HepG2 (cell line): ENCODE data around the gene SLC5A10. TPM values are rescaled to one million over a fixed set of nuclear protein-coding genes. Genes with fewer than 3 reads are reported as not detected.

Source experiments
- ARNT ChIP-seq: fragments of 450-650 bp; IDR thresholded peaks from 2 replicates; pipeline ENCODE4 v1.6.1; 2017
- BHLHE40 ChIP-seq: IDR thresholded peaks from 2 replicates; pipeline ENCODE4 v1.6.1; 2011; ENCODE audit warnings: low read length, improper control_type of control experiment
- BRD4 ChIP-seq: sonication (generic); formaldehyde crosslinking; IDR thresholded peaks from 2 replicates; pipeline ENCODE4 v1.4.0; 2020; ENCODE audit warnings: missing genetic modification reagents
- EEA1 ChIP-seq: sonication (generic); formaldehyde crosslinking; IDR thresholded peaks from 2 replicates; pipeline ENCODE4 v1.5.1; 2020; ENCODE audit warnings: mild to moderate bottlenecking, missing genetic modification reagents, borderline replicate concordance
- EZH2 ChIP-seq: conservative IDR thresholded peaks from 2 replicates; pipeline ENCODE4 v1.6.1; 2012; ENCODE audit warnings: mild to moderate bottlenecking, low read depth, low read length, moderate library complexity
- FOXA1 ChIP-seq, 2 experiments: fragments of 450-650 bp in 1 of 2; sonication (generic) in 1 of 2; formaldehyde crosslinking in 1 of 2; IDR thresholded peaks; 2 replicates each; pipeline versions ENCODE4 v1.4.0 to v1.6.1; 2016 to 2020; ENCODE audit warnings: missing genetic modification reagents in 1 of 2
- FOXA3 ChIP-seq: IDR thresholded peaks from 2 replicates; pipeline ENCODE4 v1.6.1; 2016; ENCODE audit warnings: missing genetic modification reagents, missing compliant biosample characterization
- NR2F2 ChIP-seq: IDR thresholded peaks from 2 replicates; pipeline ENCODE4 v1.6.1; 2012; ENCODE audit warnings: low read depth, inconsistent platforms, borderline replicate concordance
- NRL ChIP-seq: sonication (generic); formaldehyde crosslinking; IDR thresholded peaks from 2 replicates; pipeline ENCODE4 v1.5.0; 2020; ENCODE audit warnings: missing genetic modification reagents, mild to moderate bottlenecking, moderate library complexity, borderline replicate concordance
- PHB2 ChIP-seq: fragments of 450-650 bp; IDR thresholded peaks from 2 replicates; pipeline ENCODE4 v1.6.1; 2018; ENCODE audit not compliant: partially characterized antibody
- POGZ ChIP-seq: sonication (generic); formaldehyde crosslinking; IDR thresholded peaks from 2 replicates; pipeline ENCODE4 v1.4.0; 2020; ENCODE audit warnings: mild to moderate bottlenecking, missing genetic modification reagents
- SMAD3 ChIP-seq: sonication (generic); formaldehyde crosslinking; IDR thresholded peaks from 2 replicates; pipeline ENCODE4 v1.4.0; 2020; ENCODE audit warnings: missing genetic modification reagents
- SRY ChIP-seq: sonication (generic); formaldehyde crosslinking; IDR thresholded peaks from 2 replicates; pipeline ENCODE4 v1.8.0; 2022; ENCODE audit warnings: mild to moderate bottlenecking, missing genetic modification reagents
- TBP ChIP-seq: sonication (generic); formaldehyde crosslinking; IDR thresholded peaks from 2 replicates; pipeline ENCODE4 v1.5.0; 2020; ENCODE audit warnings: missing genetic modification reagents
- ZBTB38 ChIP-seq: sonication (generic); formaldehyde crosslinking; IDR thresholded peaks from 2 replicates; pipeline ENCODE4 v1.5.1; 2020; ENCODE audit warnings: mild to moderate bottlenecking, missing genetic modification reagents
- ZBTB42 ChIP-seq: sonication (generic); formaldehyde crosslinking; IDR thresholded peaks from 2 replicates; pipeline ENCODE4 v1.5.0; 2020; ENCODE audit warnings: mild to moderate bottlenecking, missing genetic modification reagents
- ZNF230 ChIP-seq: sonication (generic); formaldehyde crosslinking; IDR thresholded peaks from 2 replicates; pipeline ENCODE4 v1.4.0; 2020; ENCODE audit warnings: mild to moderate bottlenecking, missing genetic modification reagents
- ZNF546 ChIP-seq: sonication (generic); formaldehyde crosslinking; conservative IDR thresholded peaks from 2 replicates; pipeline ENCODE4 v1.8.1; 2023; ENCODE audit warnings: mild to moderate bottlenecking, missing genetic modification reagents
- ZNF577 ChIP-seq: sonication (generic); formaldehyde crosslinking; IDR thresholded peaks from 2 replicates; pipeline ENCODE4 v1.4.0; 2020; ENCODE audit warnings: mild to moderate bottlenecking, low read depth, missing genetic modification reagents, borderline replicate concordance
- polyA plus RNA-seq, 8 experiments: library from polyadenylated mRNA; depleted of rRNA in 3 of 8; stranded (reverse) in 7 of 8; unstranded in 1 of 8; fragments of >200 nt; fragmentation: Illumina TruSeq in 4 of 8; extraction: Trizol in 4 of 8; gene quantifications; 2 replicates each; pipeline versions ENCODE4 v1.2.1 to v1.2.3, GENCODE V29; 2011 to 2016; ENCODE audit warnings: low read depth in 4 of 8, missing spikeins in 1 of 8, mixed read lengths in 1 of 8; ENCODE audit not compliant: insufficient read depth in 1 of 8
- total RNA-seq, 5 experiments: library from RNA; depleted of rRNA; stranded (reverse); fragments of >200 nt; fragmentation: Illumina TruSeq; extraction: Trizol; gene quantifications; 2 replicates each; pipeline ENCODE4 v1.2.3, GENCODE V29; 2016; ENCODE audit warnings: low read depth in 1 of 5
- TF ChIP-seq, protein P1 (sequence below): sonication (generic); formaldehyde crosslinking; IDR thresholded peaks from 2 replicates; pipeline ENCODE4 v1.5.0; 2020; ENCODE audit warnings: mild to moderate bottlenecking, missing genetic modification reagents, borderline replicate concordance
- TF ChIP-seq, protein P2 (sequence below): sonication (generic); formaldehyde crosslinking; IDR thresholded peaks from 2 replicates; pipeline ENCODE4 v1.4.0; 2020; ENCODE audit warnings: missing genetic modification reagents

SLC5A10 gene
- total and polyA plus RNA-seq, 2 of the 13 experiments (the other 11 are each of a cell fraction or from before 2014, with no cell fraction given) = 0.05 TPM; not detected in 1

DNA sequence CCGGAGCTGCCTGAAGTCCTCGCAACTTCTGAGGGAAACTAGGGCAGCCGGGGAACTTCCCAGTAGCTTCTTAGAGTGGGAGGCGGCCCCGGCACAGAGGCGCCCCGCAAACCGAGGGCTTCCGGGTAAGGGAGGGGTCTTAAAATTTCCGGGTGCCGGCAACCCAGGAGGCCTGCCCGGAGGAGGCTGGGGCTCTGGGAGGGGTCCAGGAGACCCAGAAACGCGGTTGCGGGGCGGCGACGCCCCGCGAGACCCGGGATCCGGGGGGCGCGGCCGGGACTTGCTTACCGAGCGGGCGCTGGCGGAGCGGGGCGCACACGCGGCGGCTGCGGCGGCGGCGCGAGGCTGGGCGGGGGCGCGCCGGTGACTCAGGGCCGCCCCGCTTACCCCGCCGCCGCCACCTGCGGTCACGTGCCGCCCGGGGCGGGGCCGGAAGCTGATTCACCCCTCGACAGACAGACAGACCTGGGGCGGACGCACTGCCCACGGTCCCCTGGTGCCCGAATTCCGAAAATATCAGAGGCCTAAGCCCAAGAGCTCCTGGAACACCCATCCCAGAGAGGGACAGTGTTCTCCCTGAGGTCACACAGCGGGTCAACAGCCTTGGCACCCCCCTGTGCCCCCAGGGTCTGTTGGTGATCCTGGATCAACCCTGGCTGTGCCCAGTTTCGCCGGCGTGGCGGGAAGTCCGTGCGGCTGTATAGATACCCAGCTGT lies 52.6 kb downstream of the SLC5A10 start, which contains the start of gene FAM83G (continued):
- TF ChIP-seq, protein P1, sequence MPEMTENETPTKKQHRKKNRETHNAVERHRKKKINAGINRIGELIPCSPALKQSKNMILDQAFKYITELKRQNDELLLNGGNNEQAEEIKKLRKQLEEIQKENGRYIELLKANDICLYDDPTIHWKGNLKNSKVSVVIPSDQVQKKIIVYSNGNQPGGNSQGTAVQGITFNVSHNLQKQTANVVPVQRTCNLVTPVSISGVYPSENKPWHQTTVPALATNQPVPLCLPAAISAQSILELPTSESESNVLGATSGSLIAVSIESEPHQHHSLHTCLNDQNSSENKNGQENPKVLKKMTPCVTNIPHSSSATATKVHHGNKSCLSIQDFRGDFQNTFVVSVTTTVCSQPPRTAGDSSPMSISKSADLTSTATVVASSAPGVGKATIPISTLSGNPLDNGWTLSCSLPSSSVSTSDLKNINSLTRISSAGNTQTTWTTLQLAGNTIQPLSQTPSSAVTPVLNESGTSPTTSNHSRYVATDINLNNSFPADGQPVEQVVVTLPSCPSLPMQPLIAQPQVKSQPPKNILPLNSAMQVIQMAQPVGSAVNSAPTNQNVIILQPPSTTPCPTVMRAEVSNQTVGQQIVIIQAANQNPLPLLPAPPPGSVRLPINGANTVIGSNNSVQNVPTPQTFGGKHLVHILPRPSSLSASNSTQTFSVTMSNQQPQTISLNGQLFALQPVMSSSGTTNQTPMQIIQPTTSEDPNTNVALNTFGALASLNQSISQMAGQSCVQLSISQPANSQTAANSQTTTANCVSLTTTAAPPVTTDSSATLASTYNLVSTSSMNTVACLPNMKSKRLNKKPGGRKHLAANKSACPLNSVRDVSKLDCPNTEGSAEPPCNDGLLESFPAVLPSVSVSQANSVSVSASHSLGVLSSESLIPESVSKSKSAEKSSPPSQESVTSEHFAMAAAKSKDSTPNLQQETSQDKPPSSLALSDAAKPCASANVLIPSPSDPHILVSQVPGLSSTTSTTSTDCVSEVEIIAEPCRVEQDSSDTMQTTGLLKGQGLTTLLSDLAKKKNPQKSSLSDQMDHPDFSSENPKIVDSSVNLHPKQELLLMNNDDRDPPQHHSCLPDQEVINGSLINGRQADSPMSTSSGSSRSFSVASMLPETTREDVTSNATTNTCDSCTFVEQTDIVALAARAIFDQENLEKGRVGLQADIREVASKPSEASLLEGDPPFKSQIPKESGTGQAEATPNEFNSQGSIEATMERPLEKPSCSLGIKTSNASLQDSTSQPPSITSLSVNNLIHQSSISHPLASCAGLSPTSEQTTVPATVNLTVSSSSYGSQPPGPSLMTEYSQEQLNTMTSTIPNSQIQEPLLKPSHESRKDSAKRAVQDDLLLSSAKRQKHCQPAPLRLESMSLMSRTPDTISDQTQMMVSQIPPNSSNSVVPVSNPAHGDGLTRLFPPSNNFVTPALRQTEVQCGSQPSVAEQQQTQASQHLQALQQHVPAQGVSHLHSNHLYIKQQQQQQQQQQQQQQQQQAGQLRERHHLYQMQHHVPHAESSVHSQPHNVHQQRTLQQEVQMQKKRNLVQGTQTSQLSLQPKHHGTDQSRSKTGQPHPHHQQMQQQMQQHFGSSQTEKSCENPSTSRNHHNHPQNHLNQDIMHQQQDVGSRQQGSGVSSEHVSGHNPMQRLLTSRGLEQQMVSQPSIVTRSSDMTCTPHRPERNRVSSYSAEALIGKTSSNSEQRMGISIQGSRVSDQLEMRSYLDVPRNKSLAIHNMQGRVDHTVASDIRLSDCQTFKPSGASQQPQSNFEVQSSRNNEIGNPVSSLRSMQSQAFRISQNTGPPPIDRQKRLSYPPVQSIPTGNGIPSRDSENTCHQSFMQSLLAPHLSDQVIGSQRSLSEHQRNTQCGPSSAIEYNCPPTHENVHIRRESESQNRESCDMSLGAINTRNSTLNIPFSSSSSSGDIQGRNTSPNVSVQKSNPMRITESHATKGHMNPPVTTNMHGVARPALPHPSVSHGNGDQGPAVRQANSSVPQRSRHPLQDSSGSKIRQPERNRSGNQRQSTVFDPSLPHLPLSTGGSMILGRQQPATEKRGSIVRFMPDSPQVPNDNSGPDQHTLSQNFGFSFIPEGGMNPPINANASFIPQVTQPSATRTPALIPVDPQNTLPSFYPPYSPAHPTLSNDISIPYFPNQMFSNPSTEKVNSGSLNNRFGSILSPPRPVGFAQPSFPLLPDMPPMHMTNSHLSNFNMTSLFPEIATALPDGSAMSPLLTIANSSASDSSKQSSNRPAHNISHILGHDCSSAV (CRISPR knock-in tag) = no peak
- TF ChIP-seq SMAD3 (no peak), BHLHE40 (peak; percentile 96), NR2F2 (no peak), BRD4 (CRISPR knock-in tag) (peak; percentile 62; the same call in 1 of the 2 replicates), FOXA3 (CRISPR knock-in tag) (no peak), FOXA1 (IDR thresholded peaks at IDR 0.05) (no peak), FOXA1 (CRISPR knock-in tag; IDR thresholded peaks at IDR 0.05) (no peak), EZH2 (no peak), ZBTB38 (CRISPR knock-in tag) (no peak), NRL (CRISPR knock-in tag) (0 out of 2 replicates have a peak, but pooled peaks have one; percentile 13), SRY (CRISPR knock-in tag) (0 out of 2 replicates have a peak, but pooled peaks have one; percentile 40), ARNT (no peak), PHB2 (no peak), ZBTB42 (no peak; the same call in 1 of the 2 replicates), POGZ (CRISPR knock-in tag) (no peak; the same call in 1 of the 2 replicates), ZNF577 (CRISPR knock-in tag) (no peak), TBP (CRISPR knock-in tag) (no peak), ZNF546 (CRISPR knock-in tag) (no peak), ZNF230 (CRISPR knock-in tag) (no peak), EEA1 (CRISPR knock-in tag) (no peak)
- TF ChIP-seq, protein P2, sequence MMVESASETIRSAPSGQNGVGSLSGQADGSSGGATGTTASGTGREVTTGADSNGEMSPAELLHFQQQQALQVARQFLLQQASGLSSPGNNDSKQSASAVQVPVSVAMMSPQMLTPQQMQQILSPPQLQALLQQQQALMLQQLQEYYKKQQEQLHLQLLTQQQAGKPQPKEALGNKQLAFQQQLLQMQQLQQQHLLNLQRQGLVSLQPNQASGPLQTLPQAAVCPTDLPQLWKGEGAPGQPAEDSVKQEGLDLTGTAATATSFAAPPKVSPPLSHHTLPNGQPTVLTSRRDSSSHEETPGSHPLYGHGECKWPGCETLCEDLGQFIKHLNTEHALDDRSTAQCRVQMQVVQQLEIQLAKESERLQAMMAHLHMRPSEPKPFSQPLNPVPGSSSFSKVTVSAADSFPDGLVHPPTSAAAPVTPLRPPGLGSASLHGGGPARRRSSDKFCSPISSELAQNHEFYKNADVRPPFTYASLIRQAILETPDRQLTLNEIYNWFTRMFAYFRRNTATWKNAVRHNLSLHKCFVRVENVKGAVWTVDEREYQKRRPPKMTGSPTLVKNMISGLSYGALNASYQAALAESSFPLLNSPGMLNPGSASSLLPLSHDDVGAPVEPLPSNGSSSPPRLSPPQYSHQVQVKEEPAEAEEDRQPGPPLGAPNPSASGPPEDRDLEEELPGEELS (CRISPR knock-in tag) = 0 out of 2 replicates have a peak, but pooled peaks have one; percentile 9
